Stimulated activated CD4-positive, alpha-beta T cell treated with anti-CD3 and anti-CD28 coated beads, Interleukin-1b, Interleukin-23, amount 100 ng/mL, for 1 hour (primary cell): ENCODE data around the gene COMMD2.

Source experiments
- DNase-seq, 2 donors: peaks; one replicate each; pipeline ENCODE4 v3.0.0-alpha.2; 2020; ENCODE audit warnings: low read depth in 2 of 2

COMMD2 gene

GRCh38 chr3:149763565-149764195 is 11.4 kb upstream of the COMMD2 start:
- DNase-seq, result no peak

- DNase-seq, result no peak
Observed at GRCh38 chr3:149753717-149754116, 1.4 kb upstream of the COMMD2 start.

- DNase-seq, result no peak
Observed at GRCh38 chr3:149752788-149753136, 473 bp upstream of the COMMD2 start.

GRCh38 chr3:149751551-149751950 is 738 bp downstream of the COMMD2 start:
- DNase-seq, result no peak

GRCh38 chr3:149744606-149745005 is 7.7 kb downstream of the COMMD2 start:
- no peak for DNase-seq

- DNase-seq, result no peak
Observed at GRCh38 chr3:149744151-149744550, 8.1 kb downstream of the COMMD2 start.

- no peak for DNase-seq
Observed at GRCh38 chr3:149739396-149739795, 12.9 kb downstream of the COMMD2 start.

GRCh38 chr3:149738876-149739275 is 13.4 kb downstream of the COMMD2 start:
- DNase-seq, result no peak

- no peak for DNase-seq
Observed at GRCh38 chr3:149736953-149737205, 15.4 kb downstream of the COMMD2 start.

GRCh38 chr3:149736175-149736952 is 15.9 kb downstream of the COMMD2 start:
- no peak for DNase-seq

GRCh38 chr3:149732234-149732633 is 20.1 kb downstream of the COMMD2 start:
- no peak for DNase-seq

GRCh38 chr3:149727656-149728055 is 24.6 kb downstream of the COMMD2 start:
- DNase-seq, result no peak

- no peak for DNase-seq
Observed at GRCh38 chr3:149726716-149727407, 25.4 kb downstream of the COMMD2 start.

- DNase-seq, result no peak
Observed at GRCh38 chr3:149723781-149724180, 28.5 kb downstream of the COMMD2 start.

GRCh38 chr3:149720918-149721317 is 31.4 kb downstream of the COMMD2 start:
- no peak for DNase-seq

GRCh38 chr3:149717391-149718056 is 34.8 kb downstream of the COMMD2 start:
- no peak for DNase-seq

GRCh38 chr3:149716984-149717383 is 35.3 kb downstream of the COMMD2 start:
- no peak for DNase-seq

GRCh38 chr3:149715247-149715646 is 37.0 kb downstream of the COMMD2 start:
- no peak for DNase-seq

GRCh38 chr3:149713730-149714654 is 38.3 kb downstream of the COMMD2 start:
- no peak for DNase-seq

- no peak for DNase-seq
Observed at GRCh38 chr3:149706905-149707304, 45.4 kb downstream of the COMMD2 start.

GRCh38 chr3:149705416-149705815 is 46.9 kb downstream of the COMMD2 start:
- no peak for DNase-seq

- no peak for DNase-seq
Observed at GRCh38 chr3:149703466-149703865, 48.8 kb downstream of the COMMD2 start.
